Astrocyte (in vitro differentiated cells and primary cell): Measurements from ENCODE around the gene USH1C.

Experiments used
- EZH2 ChIP-seq: IDR thresholded peaks from 2 replicates; pipeline ENCODE4 v1.6.1; 2012; ENCODE audit warnings: mild to moderate bottlenecking, low read length, inconsistent platforms; ENCODE audit not compliant: insufficient read depth
- TF ChIP-seq, protein P1 (sequence below): IDR thresholded peaks from 2 replicates; pipeline ENCODE4 v1.5.1; 2011; ENCODE audit warnings: low read depth, mild to moderate bottlenecking, inconsistent platforms, low read length, moderate library complexity; ENCODE audit not compliant: insufficient read depth

DNA sequence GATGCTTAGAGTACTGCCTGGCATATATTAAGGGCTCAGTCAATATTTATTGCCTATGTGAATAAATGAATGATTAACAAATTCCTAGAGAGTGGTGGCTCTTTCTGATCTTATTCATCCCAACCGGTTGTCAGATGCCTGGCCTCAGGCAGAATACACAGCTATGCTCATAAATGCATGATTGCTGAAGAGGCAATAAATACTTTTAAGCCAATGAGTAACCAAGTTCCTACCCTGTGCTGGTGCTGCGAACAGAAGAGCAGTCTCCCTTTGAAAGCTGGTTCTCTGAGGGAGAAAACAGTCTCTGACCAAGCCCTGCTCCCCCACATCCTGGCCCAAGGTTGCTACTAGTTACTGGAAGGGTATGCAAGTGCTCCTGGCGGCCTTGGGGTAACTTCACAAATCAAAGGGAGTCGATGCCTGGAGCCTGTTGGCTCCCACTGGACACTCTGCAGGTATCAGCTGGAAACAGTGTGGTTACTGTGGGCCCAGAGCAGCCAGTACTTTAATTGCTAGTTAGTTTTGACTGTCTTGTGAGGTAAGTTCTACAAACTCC lies 2.8 kb downstream of the USH1C start:
- TF ChIP-seq, protein P1, sequence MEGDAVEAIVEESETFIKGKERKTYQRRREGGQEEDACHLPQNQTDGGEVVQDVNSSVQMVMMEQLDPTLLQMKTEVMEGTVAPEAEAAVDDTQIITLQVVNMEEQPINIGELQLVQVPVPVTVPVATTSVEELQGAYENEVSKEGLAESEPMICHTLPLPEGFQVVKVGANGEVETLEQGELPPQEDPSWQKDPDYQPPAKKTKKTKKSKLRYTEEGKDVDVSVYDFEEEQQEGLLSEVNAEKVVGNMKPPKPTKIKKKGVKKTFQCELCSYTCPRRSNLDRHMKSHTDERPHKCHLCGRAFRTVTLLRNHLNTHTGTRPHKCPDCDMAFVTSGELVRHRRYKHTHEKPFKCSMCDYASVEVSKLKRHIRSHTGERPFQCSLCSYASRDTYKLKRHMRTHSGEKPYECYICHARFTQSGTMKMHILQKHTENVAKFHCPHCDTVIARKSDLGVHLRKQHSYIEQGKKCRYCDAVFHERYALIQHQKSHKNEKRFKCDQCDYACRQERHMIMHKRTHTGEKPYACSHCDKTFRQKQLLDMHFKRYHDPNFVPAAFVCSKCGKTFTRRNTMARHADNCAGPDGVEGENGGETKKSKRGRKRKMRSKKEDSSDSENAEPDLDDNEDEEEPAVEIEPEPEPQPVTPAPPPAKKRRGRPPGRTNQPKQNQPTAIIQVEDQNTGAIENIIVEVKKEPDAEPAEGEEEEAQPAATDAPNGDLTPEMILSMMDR: no peak
- no peak for TF ChIP-seq EZH2
